NCI-H748 (cell line): Measurements from ENCODE around the gene H2AZ1.

Source experiments
- DNase-seq: peaks from one replicate; lab custom pipeline; 2025; ENCODE audit not compliant: unreplicated experiment; lab: John Stamatoyannopoulos, UW

H2AZ1 gene

DNA sequence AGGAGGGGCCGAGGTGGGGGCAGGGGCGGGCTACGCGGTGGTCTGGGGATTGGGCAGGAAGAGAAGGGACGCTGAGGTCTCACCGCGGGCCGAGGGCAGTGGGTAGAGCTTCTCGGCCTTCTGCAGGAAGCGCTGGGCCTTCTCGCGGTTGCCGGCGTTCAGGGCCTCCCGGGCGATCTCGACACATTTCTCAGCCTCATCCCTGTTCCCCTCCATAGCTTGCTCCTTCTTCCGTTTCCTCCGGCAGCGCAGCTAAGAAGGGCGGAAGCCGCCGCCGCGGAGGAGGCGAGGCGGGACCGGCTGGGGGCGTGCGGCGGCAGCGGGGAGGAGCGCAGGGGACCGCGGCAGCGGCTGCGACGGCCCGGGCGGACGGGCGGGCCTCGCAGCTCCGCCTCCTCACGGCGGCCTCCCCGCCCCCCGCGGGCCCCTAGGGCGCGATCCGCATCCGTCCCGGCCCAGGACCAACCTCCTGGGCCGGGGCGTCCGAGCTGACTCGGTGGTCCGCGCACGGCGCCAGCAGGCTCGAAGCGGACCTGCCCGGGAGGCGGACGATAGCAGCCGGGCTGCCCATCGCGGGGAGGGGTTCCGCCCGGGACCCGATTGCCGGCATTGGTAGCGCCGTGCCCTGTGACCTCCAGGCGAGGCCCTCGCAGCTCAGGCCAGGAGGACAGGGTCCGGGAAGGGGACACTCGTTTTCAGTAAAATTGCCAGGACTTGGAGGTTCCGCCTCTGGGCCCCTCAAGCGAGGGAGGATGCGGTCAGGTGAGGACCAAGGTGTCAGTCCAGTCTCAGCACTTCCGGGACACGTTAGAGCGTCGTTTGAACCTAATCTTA is 3.5 kb downstream of the H2AZ1 start, which contains the start of gene DNAJB14:
Gene DNAJB14, minus strand, starts transcription at position 263 of the 834 bp plus-strand sequence. Its CDS starts 47 bp downstream, at position 216.
- DNase-seq: peak; percentile 66

DNA sequence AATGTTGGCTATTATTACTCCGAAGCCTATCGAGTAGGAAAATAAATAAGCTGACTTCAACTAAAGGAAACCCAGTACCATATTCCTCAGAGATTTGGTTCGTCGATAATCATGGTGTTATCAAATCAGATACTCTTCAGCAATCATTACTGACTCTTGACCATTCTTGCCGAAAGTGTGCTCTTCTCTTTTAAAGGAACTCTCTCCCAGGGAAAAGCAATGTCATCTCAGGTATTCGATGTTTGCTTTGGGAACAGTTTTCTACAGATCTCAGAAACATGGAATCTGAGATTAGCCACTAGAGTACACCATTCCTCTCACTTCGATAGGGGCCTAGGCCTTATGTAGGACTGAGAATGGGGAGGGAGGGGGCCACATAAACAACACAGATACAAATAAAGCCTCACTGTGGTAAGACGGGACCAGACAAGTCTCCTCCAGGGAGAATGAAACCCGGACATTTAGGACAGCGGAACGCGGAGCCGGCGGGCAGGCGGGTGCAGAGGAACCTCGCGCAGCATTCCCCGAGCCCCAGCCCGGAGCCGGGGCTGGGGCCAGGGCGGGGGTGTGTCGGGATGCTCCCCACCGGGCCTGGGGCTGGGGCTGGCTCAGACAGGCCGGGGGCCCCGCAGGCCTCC is 4.2 kb downstream of the H2AZ1 start:
- peak; percentile 52 for DNase-seq

DNA sequence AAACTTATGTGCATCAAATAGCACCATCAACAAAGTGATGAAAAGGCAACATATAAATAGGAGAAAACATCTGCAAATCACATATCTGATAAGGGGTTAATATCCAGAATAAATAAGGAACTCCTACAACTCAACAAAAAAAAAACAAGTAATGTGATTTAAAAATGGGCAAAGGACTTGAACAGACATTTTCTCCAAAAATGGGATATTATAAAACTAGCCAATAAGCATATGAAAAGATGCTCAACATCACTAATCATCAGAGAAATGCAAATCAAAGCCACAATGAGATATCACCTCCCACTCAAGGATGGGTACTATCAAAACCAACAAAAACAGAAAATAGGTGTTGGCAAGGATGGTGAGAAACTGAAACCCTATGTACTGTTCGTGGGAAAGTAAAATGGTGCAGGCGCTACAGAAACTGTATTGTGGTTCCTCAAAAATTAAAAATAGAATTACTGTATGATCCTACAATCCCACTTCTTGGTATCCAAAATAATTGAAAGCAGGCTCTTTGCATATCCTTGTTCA is 6.1 kb downstream of the H2AZ1 start:
- no peak for DNase-seq

DNA sequence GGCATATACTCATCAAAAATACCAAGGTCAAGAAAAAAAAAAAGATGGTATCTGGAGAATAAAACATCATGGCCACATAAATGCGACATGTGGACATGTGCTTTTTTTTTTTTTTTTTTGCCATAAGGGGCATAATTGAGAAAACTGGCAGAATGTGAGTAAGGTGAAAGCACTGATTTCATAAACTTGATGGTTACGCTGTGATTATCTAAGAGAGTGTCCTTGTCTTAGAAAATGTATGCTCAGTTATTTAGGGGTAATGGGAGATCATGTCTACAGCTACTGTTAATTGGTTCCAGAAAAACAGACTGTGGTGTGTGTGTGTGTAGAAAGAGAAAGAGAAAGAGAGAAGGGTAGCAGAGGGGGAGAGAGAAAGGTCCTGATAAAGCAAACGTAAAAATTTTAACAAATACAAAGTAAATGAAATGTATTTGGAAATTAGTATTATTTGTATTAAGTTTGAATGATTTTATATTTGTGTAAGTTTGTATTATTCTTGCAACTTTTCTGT is 11.8 kb downstream of the H2AZ1 start:
- DNase-seq: no peak

DNA sequence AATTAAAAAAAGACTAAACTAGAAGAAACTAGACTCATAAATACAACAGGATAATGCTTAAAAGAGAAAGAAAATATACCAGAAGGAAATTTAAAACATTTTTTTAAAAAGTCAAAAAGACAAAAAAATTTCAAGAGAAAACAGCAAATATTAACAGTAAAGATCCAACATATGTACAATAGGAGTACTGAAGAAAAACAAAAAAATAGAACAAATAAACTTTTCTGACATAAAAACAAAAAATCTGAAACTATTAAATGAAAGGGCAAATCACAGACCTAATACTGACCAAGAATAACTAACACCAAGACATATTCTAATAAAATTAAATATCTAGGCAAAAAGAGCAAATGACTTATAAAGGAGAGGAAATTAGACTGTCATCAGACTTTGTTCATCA is 15.2 kb downstream of the H2AZ1 start:
- DNase-seq: no peak

DNA sequence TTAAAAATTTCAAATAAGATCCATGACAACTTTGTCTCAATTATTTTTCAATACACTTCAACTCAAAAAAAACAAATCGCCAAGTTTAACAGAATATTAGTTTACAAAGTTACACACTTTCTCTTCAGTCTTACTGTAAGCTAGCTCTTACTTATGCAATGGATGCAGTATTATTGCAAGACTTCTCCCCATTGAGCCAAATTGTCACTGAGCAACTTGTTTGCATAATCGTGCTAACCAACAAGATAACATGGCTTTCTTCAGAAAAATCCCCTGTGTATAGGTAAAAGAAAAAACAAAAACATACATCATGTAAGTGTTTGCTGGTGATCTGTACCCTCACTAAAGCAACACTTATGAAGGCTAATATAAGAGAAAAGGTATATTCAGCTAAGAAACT is 22.5 kb downstream of the H2AZ1 start:
- DNase-seq: no peak

DNA sequence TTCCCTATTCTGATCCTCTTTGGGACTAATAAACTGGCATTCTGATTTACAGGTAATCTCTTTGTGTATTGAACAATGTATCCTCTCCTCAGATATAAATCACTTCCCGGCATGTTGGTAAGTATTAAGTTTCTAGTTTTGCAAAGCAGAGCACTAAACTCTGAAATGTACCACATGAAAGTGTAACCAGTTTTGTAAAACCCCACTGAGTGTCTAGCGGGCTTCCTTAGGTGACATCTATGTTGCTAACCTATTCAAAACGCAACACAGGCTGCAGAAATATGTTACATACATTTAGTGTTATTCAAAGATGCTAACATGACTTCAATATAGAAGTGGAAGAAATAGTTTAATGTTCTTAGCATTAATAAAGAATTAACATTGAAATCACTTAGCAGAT is 28.9 kb downstream of the H2AZ1 start:
- DNase-seq: no peak

DNA sequence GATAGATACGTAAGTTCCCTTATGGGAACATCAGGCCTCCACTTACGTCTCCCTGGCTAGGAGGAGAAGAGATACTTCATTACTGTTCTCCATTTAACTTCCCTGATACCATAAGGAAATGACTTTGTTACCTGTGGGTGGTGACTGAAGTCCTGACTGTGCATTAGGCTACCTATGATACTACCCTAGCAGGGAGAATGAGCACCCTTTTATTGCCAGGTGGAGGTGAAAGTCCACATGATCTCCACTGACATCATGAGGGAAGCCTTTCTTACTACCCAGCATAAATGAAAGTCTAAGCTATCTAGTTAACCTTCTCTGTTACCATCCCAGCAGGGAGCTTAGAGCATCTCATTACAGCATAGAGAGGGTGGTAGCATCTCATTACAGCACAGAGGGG is 31.4 kb downstream of the H2AZ1 start:
- DNase-seq: no peak

DNA sequence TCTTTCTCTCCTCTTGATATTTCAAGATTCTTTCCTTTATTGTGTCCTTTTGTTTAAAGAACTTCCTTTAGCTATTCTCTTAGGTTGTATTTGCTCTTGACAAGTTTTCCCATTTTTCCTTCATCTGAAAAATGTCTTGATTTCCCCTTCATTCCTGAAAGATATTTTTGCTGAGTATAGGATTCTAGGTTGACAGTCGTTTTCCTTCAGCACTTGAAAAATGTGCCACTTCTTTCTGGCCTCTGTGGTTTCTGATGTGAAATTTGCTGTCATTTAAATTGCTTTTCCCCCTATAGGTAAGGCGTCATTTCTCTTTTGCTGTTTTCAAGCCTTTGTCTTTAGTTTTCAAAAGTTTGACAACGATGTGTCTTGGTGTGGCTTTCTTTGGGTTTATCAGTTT is 32.5 kb downstream of the H2AZ1 start:
- DNase-seq: no peak

DNA sequence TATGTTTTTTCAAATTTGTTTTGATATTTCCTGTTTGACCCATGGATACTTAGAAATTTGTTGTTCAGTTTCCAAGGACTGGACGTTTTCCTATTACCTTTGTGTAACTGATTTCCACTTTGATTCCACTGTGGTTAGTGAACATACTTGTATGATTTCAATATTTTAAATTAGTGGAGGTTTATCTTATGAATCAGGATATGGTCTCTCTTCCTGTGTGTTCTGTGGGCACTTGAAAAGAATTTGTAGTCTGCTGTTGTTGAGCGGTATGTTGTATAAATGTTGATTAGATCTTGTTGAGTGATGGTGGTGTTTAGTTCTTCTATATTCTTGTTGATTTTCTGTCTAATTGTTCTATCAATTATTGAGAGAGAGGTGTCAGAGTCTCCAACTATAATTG is 34.6 kb downstream of the H2AZ1 start:
- DNase-seq: no peak
